GM11168 (cell line): ENCODE measurements around the gene STK25.
"Not testable (repeated sequence)": the region's sequence is repeated elsewhere in the genome, so short reads cannot be mapped to it uniquely, and the experiment has no call there.

Experiments used
- in situ Hi-C: fragments of 300-500 bp; cut with MboI; formaldehyde crosslinking; loops from one replicate; pipeline ENCODE4 v1.12.0; 2022; ENCODE audit warnings: low sequenced_read_pairs; ENCODE audit not compliant: unreplicated experiment

STK25 gene

DNA sequence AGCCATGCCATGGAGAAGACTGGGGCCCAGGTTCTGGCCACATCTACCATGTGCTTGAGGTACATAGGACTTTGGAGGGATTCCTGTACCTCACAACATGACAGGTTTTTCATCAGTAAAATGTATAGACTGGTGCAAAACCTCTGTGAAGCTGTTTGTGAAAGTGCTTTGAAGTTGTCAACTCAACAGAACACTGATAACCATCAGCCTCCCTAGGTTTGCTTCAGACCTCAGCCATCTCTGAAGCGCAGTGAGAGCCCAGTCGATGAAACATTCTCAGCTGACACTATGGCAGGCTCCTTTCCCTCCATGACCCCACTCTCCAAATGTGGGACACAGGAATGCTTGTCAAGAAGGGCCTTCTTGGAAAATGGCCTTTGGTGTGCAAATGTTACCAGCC is 38.6 kb downstream of the STK25 start:
- in situ Hi-C loops, result no loop called here

DNA sequence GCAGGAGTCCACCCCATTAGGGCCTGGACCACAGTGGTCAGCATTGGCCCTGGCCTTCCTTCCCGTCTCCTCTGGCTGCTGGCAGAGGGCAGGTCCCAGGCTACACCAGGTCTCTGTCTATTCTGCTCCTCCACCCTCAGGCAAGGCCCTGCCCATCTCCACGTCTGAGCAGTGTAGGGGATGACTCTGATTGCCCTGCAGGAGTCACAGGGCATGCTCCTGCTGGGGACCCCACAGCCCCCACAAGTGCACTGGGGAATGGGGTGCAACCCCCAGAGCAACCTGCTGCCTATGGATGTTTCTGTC is 40.0 kb downstream of the STK25 start:
- in situ Hi-C loops, result no loop called here

DNA sequence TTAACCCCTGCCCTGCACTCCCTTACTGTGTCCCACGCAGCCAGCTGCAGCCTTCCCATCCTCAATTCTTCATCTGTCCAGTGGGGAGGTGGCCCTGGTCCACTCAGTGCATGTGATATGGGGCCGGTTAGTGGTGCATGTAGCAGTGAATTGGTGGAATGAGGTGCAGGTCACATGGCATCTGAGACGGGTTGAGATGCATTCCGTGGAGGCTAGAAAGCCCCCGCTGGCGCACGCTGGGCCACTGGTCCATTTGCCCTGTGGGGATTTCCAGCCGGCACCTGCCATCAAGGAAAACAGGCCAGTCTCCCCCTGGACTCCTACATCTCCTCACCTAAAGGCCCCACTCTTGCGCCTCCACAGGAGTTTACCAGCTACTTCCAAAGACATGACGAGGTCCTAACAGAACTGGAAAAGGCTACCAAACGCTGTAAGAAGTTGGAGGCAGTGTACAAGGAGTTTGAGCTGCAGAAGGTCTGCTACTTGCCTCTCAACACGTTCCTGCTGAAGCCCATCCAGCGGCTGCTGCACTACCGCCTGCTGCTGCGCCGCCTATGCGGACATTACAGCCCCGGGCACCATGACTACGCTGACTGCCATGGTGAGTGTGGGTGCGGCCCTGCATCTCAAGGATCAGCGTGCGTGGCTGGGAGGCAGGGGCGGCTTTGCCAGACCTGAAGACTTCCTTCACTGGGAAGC is 40.5 kb downstream of the STK25 start:
- in situ Hi-C loops, result no loop called here

DNA sequence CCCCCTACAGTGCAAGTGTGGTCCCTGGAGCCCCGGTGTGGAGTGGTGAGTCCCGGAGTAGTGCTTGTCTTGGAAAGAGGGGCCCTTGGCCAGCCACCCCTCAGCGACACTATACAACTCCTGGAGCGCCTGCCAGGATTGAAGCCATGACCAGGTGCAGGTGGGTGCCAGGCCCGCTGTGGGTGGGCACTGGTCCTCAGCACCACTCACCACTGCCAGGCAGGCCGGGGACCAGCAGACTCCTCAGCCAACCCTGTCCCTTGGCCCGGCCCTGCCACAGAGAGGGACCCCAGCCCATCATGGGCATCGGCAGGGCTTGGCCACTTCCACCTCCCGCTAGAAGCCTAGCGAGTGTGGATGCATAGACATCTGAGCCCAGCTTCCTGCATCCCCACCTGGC is 42.2 kb downstream of the STK25 start:
- in situ Hi-C loops, result no loop called here

DNA sequence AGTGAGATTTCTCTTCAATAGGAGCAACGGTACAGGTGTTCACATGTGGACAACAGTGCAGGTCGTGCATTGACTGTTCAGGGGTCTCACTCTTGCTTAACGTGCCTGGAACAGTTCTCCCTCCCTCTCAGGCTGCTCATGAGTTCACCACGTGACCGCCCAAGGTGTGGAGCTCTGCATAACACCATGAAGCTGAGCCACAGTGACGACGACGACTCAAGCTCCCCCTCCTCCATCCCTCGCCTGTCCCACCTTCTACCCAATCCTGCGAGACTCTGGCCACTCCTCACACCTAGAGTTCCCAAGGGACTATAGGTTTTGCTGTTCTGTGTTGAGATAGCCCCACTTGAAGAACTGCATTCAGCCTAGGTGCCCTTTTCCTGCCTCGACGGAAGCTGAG is 42.8 kb downstream of the STK25 start:
- in situ Hi-C loops, result no loop called here

DNA sequence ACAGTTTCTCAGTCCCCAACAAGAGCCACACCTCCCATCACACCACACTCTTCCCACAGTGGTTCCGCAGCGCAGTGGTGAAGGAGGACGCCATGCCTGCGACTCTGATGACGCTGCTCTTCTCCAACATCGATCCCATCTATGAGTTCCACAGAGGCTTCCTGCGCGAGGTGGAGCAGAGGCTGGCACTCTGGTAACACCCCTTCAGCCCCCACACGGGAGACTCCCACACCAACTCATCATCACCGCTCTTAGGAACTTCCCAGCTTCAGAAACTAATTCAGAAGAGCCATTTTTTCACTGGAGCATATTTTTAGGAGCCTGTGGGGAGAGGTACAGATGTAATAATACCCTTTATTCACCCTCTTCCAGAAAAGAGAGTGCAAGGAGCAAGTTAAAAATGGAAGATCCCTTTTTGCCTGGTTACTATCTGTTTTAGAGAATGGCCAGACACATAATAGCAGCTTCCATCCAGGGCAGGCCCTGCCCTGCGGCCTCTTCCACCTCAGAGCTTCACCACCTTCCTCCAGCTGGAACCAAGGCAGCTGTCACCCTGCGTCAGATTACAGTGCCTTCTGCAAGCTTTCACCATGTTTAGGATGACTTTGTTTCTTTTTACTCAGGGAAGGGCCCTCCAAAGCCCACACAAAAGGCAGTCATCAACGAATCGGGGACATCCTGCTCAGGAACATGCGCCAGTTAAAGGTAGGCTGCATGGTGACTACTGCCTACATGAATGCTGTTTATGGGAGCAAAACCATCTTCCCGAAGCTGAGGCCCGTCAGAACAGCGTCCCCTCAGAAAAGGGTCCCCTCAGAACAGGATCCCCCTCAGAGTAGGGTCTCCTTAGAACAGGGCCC is 44.9 kb downstream of the STK25 start:
- in situ Hi-C loops, result no loop called here

DNA sequence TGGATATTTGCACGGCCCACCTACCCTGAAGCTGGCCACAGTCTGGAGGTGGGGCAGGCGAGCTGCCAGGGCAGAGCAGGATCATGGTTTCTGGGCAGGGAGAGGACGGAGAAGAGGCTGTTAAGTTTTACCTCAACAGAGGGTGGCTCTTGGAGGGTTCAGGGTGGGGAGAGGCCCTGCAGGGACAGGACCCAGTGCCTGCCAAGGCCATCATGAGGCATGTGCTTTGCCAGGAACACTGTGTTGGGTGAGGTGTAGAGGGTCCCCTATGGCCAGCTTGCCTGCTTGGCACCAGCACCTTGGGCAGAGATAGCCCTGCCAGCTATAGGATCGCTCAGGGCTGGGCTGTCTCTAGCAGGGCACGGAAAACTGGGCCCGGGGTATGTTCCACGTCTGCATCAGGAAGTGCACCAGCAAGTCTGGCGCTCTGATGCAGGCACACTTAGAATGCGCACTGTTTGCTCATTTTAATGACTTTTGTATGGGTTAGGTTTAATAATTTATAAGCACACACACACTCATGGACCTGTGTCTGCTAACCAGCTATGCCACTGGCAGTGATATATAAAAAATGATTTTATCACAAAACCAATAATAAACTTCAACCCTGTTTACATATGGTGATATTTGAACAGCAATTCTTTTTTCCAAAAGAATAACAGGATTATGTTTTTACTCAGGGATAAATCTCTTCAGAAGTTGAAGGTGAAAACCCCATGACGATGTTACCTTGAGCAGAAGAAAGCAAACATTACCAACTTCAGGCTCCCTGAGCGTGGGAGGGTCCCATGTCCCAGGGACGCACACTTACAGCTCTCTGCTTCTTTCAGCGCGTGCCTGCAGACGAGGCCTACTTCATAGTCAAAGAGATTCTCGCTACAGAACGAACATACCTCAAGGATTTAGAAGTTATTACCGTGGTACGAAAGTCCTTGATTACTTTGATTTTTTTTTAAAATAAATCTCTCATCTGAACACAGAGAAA is 46.4 kb downstream of the STK25 start:
- in situ Hi-C loops, result no loop called here

DNA sequence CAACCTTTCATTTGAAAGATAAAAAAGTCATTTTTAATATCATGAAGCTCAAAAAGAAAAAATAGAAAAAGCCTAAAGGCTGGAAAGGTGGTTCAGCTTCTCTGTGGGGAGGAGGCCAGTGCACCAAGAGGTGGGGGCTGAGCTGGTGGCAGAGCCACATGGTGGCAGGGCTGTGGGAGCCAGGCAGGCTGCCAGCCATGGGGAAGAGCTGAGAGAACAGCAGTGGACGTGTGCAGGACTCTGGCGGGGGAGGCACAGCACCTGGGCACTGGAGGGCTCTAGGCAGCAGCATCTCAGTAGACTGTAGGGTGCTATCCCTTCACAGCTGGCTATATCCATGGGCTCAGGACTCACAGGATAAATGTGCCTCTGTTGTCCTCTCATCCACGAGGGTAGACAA is 47.8 kb downstream of the STK25 start:
- in situ Hi-C loops, result no loop called here

DNA sequence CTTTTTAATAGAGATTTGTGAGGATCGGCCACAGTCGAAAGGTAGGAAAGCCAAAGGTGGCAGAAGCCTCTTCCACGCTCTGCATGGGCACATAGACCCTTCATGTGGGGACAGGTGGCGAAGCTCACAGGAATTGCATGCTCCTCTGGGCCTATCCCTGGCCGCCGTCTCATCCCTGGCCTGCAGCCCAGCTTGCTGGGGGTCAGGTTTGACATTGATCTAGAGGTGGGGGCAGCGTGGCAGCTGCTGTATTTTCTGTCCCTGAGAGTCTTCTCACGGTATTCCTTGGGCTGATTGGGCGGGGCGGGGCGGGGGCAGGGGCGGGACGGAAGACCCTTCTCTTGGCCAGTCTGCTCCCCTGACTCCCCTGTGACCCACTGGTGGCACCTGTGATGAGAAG is 48.9 kb downstream of the STK25 start:
- in situ Hi-C loops, result no loop called here

DNA sequence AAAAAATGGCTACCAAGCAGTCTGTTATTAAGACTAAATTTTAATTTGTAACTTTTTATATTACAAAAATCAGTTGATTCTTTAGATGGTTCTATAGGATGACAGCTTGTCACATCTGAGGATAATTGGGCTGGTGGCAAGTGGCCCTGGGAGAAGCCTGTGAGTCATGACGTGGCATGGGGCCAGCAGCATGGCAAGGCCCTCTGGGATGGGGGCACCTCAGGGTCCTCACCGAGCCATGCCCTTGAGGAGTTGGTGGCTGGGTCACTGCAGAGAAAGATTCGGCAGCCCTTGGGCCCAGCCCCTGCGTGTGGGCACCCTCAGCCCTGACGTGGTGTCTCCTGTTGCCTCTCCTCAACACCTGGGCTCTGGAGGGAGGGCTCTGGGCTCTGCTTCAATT is 49.7 kb downstream of the STK25 start:
- in situ Hi-C loops, result no loop called here

DNA sequence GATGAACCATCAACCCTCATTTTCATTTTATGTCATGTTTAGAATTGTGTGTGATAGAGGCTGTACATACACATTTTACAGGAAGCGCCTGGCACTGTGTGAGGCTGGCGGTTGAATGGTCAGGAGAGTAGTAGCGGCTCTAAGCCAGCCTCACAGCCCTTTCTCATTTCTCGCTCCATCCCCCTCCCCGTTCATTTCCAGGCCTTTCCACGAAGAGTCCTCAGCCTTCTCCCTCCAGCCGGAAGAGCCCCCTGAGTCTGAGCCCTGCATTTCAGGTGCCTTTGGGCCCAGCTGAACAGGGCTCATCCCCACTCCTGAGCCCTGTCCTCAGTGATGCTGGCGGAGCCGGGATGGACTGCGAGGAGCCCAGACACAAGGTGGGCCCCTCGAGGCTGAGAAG is 51.8 kb downstream of the STK25 start:
- in situ Hi-C loops, result no loop called here

DNA sequence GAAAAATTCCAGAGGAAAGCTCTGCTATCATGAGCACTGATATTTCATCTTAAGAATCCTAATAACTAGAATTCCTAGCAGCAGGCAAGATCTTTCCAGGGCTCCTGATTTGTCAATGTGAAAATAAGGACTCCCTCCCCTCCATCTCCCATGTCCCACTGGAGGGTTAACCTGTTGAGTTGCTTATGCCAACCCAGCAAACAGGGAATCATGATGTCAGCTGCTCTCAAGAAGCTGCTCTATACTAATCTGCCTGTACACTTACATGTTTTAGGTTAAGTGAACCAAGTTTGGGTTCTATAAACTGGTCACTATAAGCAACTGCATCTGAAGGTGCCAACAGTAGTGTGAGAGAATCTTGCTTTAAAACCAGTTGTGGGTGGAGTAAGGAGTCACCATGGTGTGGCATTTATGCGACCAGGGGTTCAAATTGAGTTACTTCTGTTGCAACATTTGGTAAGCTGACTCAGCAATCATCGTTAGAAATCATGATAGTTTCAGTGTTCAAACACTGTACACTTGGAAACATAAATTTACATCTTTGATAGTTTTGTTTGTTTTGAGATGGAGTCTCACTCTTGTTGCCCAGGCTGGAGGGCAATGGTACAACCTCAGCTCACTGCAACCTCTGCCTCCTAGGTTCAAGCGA is 53.4 kb downstream of the STK25 start:
- in situ Hi-C loops, result no loop called here

DNA sequence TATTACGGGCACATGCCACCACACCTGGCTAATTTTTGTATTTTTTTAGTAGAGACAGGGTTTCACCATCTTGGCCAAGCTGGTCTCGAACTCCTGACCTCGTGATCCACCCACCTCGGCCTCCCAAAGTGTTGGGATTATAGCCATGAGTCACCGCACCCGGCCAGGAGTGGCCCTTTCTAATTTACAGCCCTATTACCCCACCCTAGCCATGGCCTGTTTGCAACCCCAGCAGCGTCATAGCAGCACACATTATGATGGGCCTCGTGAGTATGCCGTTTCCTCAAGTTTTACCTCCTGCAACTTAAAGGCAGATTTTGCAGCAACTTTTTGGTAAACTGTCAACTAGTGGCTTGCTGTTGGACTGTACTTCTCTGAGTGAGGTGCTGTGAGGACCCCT is 54.5 kb downstream of the STK25 start:
- in situ Hi-C loops, result not testable (repeated sequence)

DNA sequence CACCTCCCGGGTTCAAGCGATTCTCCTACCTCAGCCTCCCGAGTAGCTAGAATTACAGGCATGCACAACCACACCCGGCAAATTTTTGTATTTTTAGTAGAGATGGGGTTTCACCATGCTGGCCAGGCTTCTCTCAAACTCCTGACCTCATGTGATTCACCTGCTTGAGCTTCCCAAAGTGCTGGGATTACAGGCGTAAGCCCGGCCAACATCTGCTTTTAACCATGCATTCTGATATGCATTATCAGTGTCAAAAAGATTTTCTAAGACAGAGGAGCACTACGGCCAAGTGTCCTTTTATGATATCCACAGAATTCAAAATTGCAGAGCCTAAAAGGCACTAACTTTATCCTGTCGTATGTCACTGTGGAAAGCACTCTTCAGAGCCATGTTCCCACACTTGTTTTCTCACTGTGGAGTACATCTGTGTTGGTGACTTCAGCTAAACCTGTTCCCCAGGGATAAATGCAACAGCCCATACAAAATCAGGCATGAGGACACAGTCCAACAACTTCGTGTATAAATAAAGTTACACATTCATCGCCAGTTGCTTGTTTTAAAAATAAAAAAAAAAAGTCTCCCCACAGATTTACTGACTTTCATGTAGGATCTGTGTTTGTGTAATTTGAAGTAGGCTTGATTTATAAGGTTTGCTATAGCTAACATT is 56.4 kb downstream of the STK25 start:
- in situ Hi-C loops, result no loop called here

DNA sequence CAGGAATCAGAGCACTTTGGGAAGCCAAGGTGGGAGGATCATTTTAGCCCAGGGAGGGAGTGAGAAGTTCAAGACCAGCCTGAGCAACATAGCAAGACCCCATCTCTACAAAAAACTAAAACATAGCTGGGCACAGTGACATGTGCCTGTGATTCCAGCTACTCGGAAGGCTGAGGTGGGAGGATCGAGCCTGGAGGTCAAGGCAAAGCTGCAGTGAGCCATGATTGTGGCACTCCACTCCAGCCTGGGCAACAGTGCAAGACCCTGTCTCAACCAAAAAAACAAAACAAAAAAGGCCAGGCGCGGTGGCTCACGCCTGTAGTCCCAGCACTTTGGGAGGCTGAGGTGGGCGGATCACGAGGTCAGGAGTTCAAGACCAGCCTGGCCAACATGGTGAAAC is 58.3 kb downstream of the STK25 start:
- in situ Hi-C loops, result not testable (repeated sequence)

DNA sequence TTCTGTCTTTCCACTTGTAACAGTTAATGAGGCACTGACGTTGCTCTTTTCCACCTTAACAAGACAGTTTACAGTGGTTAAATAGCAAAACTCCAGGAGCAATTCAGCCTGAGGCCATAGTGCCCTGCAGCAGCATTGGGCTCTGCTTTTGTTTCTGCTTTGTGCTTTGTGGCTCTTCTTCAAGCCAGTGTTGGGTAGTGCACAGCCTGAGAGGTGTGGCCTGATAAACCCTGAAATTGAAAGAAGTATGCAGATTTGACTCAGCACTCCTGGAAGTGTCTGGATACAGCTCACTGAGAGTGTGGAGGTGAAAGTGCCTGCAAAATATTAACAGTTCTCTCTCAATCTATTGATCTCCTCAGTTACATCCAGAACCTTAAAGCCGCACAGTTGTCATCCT is 63.0 kb downstream of the STK25 start:
- in situ Hi-C loops, result no loop called here

DNA sequence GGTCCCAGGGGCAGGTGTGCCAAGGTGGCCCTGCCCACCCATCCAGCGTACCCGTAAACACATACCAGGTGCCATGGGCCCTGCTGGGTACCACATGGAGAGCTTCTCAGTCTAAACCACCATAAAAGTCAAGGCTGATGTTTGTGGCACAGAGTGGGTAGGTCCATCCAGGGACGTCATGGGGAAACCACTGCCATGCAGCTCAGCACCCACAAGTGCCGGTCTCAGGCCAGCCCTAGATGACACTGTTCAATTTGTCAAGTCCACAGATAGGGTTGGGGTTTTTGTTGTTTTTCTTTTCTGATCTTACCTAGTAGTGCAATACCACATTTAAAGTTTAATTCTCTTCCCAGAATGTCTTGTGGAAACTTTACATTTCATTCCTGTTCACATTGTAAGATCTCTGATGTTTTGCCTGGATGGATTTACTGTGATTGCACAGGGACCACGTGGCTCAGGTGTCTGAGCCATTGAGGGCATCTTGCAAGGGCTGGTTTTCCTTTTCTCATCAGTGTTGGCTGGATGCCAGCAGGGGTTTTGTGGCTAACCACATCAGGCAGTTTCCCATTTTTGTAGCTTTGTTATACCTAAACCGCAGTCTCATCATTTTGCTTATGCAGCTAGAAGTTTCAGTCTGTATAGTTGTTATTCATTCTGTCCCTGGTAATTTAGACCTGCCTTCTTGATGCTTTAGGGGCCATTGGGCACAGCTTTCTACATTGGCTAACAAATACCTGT is 64.7 kb downstream of the STK25 start:
- in situ Hi-C loops, result no loop called here
